Mesothelial cell of epicardium (in vitro differentiated cells): ENCODE measurements around the gene PCNX2. TPM values are rescaled to one million over a fixed set of nuclear protein-coding genes. Genes with fewer than 3 reads are reported as not detected.
"Not testable (repeated sequence)": the region's sequence is repeated elsewhere in the genome, so short reads cannot be mapped to it uniquely, and the experiment has no call there.

ENCODE experiments used
- DNase-seq, 2 experiments: peaks; one replicate each; pipeline ENCODE4 v3.0.0; 2021; ENCODE audit warnings: low spot score in 2 of 2; ENCODE audit not compliant: unreplicated experiment in 2 of 2
- H3K27ac Mint-ChIP-seq: 2 replicates; pipeline ENCODE4 v1.8.0; 2021; ENCODE audit warnings: mixed read lengths
- H3K27me3 Mint-ChIP-seq: 2 replicates; pipeline ENCODE4 v1.8.0; 2021; ENCODE audit warnings: low read depth, mixed read lengths
- H3K36me3 Mint-ChIP-seq: 2 replicates; pipeline ENCODE4 v1.8.0; 2021; ENCODE audit warnings: mixed read lengths
- H3K4me1 Mint-ChIP-seq: 2 replicates; pipeline ENCODE4 v1.8.0; 2021; ENCODE audit warnings: mixed read lengths
- H3K4me3 Mint-ChIP-seq: 2 replicates; pipeline ENCODE4 v1.8.0; 2021; ENCODE audit warnings: mild to moderate bottlenecking, moderate library complexity, mixed read lengths
- H3K9me3 Mint-ChIP-seq: 2 replicates; pipeline ENCODE4 v1.8.0; 2021; ENCODE audit warnings: mixed read lengths
- CTCF ChIP-seq: fragments of 200-600 bp; sonication (generic); IDR thresholded peaks from one replicate; pipeline ENCODE4 v1.5.0; 2021; ENCODE audit warnings: antibody characterized with exemption; ENCODE audit not compliant: unreplicated experiment
- total RNA-seq: library from RNA; stranded (reverse); gene quantifications from 3 replicates; pipeline ENCODE4 v1.2.1, GENCODE V29; 2021

PCNX2 gene
- total RNA-seq, 1 donor from 2014 or later = 28.4 TPM

GRCh38 chr1:233188061-233188460 is 107.5 kb downstream of the PCNX2 start:
- no peak for TF ChIP-seq CTCF
- Mint-ChIP-seq H3K9me3 (no peaks in the 10 kb centered on the region), H3K27me3 (no peaks in the 10 kb centered on the region), H3K36me3 (peaks cover 3% of the 10 kb centered on the region), H3K27ac (no peak overlapping the region), H3K4me3 (no peak overlapping the region), H3K4me1 (peaks cover 15% of the 10 kb centered on the region)
- DNase-seq = no peak

GRCh38 chr1:233183226-233184020 is 112.1 kb downstream of the PCNX2 start:
- no peak for DNase-seq
- Mint-ChIP-seq H3K4me1 (peaks cover 4% of the 10 kb centered on the region), H3K36me3 (peaks cover 21% of the 10 kb centered on the region), H3K27me3 (no peaks in the 10 kb centered on the region), H3K9me3 (peaks cover 4% of the 10 kb centered on the region), H3K27ac (no peak overlapping the region), H3K4me3 (no peak overlapping the region)
- no peak for TF ChIP-seq CTCF

GRCh38 chr1:233182587-233182986 is 112.9 kb downstream of the PCNX2 start:
- peaks cover 11% of the 10 kb centered on the region for H3K9me3 Mint-ChIP-seq

GRCh38 chr1:233180641-233181364 is 114.7 kb downstream of the PCNX2 start:
- no peak overlapping the region for H3K4me3 Mint-ChIP-seq
- H3K27me3 Mint-ChIP-seq = no peaks in the 10 kb centered on the region
- peaks cover 18% of the 10 kb centered on the region for H3K9me3 Mint-ChIP-seq
- DNase-seq = no peak
- H3K36me3 Mint-ChIP-seq = peaks cover 41% of the 10 kb centered on the region
- H3K4me1 Mint-ChIP-seq = peaks cover 3% of the 10 kb centered on the region
- H3K27ac Mint-ChIP-seq = no peak overlapping the region
- no peak for TF ChIP-seq CTCF

More at GRCh38 chr1:233182587-233182986, 112.9 kb downstream of the PCNX2 start:
- Mint-ChIP-seq H3K36me3 (peaks cover 30% of the 10 kb centered on the region), H3K27ac (no peak overlapping the region), H3K27me3 (no peaks in the 10 kb centered on the region), H3K4me1 (peaks cover 4% of the 10 kb centered on the region), H3K4me3 (no peak overlapping the region)
- no peak for TF ChIP-seq CTCF
- no peak for DNase-seq

- not testable (repeated sequence) for DNase-seq, H3K4me1 Mint-ChIP-seq, H3K27me3 Mint-ChIP-seq, H3K4me3 Mint-ChIP-seq
- peaks cover 41% of the 10 kb centered on the region for H3K36me3 Mint-ChIP-seq
- peak overlapping the region; percentile 30 for H3K27ac Mint-ChIP-seq
- H3K9me3 Mint-ChIP-seq = peaks cover 18% of the 10 kb centered on the region
Measured at GRCh38 chr1:233179638-233180037, 115.9 kb downstream of the PCNX2 start.

GRCh38 chr1:233172201-233172600 is 123.3 kb downstream of the PCNX2 start:
- no peak overlapping the region for H3K27ac Mint-ChIP-seq
- H3K27me3 Mint-ChIP-seq = no peaks in the 10 kb centered on the region
- peaks cover 1% of the 10 kb centered on the region for H3K4me1 Mint-ChIP-seq
- no peak overlapping the region for H3K4me3 Mint-ChIP-seq
- DNase-seq = no peak
- peaks cover 40% of the 10 kb centered on the region for H3K36me3 Mint-ChIP-seq
- no peak for TF ChIP-seq CTCF
- peaks cover 29% of the 10 kb centered on the region for H3K9me3 Mint-ChIP-seq
